Stimulated activated CD4-positive, alpha-beta T cell treated with anti-CD3 and anti-CD28 coated beads, Interleukin-4, amount 100 ng/mL, for 48 hours (primary cell): ENCODE results near the gene POLR2A.
A peak's percentile ranks its signal among the peaks of the same experiment; 100 is the strongest.

Experiments used
- DNase-seq, 2 donors: peaks; one replicate each; pipeline ENCODE4 v3.0.0-alpha.2; 2020; ENCODE audit warnings: low read depth in 2 of 2

POLR2A gene

DNA sequence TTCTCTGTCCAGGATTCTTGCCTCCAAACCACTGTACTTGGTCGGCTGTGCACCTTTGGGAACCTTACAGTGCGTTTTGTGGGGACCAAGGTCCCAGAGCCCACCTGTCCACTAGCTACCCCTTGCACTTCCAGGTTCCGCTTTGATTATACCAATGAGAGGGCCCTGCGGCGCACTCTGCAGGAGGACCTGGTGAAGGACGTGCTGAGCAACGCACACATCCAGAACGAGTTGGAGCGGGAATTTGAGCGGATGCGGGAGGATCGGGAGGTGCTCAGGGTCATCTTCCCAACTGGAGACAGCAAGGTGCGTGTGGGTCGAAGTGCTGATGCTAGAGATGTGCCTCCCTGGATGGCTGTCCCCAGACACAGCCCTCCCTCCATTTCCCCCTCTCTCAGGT, 18.8 kb downstream of the POLR2A start:
- no peak for DNase-seq

DNA sequence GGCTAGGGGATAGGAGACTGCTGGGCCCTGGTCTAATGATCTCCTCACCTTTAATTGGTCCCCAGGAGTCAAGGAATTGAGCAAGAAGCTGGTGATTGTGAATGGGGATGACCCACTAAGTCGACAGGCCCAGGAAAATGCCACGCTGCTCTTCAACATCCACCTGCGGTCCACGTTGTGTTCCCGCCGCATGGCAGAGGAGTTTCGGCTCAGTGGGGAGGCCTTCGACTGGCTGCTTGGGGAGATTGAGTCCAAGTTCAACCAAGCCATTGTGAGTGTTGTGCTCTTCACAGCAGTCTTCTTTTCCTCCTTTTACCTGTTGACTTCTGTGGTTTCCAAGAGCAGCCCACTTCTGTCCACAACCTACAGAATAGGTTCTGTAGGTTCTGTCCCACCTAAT, 19.4 kb downstream of the POLR2A start:
- DNase-seq, result no peak

DNA sequence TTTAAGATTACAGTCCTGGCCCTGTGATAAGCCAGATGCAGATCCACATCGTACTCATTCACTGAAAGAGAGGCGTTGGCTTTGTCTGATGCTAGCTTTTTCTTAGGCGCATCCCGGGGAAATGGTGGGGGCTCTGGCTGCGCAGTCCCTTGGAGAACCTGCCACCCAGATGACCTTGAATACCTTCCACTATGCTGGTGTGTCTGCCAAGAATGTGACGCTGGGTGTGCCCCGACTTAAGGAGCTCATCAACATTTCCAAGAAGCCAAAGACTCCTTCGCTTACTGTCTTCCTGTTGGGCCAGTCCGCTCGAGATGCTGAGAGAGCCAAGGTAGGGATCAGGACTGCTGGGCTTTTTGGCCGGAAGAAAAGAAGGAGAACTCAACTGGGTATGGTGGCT, 24.0 kb downstream of the POLR2A start:
- no peak for DNase-seq

DNA sequence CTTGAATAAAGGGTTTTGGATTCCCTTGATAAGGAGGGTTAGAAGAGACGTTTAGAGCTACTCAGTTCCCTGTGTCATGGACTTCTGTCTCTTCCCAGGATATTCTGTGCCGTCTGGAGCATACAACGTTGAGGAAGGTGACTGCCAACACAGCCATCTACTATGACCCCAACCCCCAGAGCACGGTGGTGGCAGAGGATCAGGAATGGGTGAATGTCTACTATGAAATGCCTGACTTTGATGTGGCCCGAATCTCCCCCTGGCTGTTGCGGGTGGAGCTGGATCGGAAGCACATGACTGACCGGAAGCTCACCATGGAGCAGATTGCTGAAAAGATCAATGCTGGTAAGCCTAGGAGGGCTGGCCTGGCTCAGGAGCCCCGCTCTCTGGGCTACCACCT, 24.7 kb downstream of the POLR2A start:
- no peak for DNase-seq

DNA sequence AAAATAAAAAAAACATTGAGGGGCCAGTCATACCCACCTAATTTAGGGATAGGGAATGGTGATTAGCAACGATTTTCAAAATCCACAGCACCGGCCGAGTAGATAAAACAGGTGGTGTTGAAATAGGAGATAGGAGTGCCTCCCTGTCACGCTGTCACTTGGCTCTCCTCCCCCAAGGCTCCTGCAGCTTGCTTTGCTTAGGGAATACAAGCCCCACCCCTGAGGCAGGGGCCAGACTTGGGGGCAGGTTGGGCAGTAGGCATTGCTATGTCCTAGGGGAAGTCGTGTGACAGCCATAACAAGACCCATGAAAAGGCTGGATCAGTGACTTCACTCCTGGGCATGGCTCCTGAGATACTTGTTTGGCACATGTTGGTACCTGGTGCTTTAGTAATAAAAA, 25.8 kb downstream of the POLR2A start:
- DNase-seq, result no peak

DNA sequence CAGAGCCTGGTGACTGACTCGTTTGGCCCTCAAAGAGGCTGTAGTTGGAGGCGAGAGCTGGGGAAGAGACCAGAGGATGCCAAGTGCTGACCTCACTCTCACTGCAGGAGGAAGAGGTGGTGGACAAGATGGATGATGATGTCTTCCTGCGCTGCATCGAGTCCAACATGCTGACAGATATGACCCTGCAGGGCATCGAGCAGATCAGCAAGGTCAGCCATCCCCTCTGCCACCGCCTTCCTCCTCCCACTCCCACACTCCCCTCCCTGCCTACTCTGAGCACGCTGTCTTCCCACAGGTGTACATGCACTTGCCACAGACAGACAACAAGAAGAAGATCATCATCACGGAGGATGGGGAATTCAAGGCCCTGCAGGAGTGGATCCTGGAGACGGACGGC, 26.9 kb downstream of the POLR2A start:
- DNase-seq, result no peak

DNA sequence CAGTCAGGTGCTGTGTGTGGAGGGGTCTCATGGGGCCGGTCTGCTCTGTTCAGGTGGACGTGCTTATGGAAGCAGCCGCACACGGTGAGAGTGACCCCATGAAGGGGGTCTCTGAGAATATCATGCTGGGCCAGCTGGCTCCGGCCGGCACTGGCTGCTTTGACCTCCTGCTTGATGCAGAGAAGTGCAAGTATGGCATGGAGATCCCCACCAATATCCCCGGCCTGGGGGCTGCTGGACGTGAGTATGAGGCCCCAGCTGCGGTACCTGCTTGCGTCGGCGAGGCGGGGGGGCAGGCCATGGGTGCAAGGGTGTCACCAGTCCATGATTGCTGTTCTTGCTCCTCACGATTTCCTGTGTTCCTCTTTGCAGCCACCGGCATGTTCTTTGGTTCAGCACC, 27.9 kb downstream of the POLR2A start:
- DNase-seq, result no peak

DNA sequence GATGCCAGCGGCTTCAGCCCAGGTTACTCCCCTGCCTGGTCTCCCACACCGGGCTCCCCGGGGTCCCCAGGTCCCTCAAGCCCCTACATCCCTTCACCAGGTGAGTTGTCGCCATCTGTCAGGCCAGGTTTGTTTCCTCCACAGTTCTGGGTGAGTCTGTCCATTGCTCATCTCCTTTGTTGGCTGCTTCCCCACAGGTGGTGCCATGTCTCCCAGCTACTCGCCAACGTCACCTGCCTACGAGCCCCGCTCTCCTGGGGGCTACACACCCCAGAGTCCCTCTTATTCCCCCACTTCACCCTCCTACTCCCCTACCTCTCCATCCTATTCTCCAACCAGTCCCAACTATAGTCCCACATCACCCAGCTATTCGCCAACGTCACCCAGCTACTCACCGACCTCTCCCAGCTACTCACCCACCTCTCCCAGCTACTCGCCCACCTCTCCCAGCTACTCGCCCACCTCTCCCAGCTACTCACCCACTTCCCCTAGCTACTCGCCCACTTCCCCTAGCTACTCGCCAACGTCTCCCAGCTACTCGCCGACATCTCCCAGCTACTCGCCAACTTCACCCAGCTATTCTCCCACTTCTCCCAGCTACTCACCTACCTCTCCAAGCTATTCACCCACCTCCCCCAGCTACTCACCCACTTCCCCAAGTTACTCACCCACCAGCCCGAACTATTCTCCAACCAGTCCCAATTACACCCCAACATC, 28.8 kb downstream of the POLR2A start:
- no peak for DNase-seq

DNA sequence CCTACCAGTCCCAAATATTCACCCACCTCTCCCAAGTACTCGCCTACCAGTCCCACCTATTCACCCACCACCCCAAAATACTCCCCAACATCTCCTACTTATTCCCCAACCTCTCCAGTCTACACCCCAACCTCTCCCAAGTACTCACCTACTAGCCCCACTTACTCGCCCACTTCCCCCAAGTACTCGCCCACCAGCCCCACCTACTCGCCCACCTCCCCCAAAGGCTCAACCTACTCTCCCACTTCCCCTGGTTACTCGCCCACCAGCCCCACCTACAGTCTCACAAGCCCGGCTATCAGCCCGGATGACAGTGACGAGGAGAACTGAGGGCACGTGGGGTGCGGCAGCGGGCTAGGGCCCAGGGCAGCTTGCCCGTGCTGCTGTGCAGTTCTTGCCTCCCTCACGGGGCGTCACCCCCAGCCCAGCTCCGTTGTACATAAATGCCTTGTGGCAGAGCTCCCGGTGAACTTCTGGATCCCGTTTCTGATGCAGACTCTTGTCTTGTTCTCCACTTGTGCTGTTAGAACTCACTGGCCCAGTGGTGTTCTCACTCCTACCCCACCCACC, 29.8 kb downstream of the POLR2A start:
- DNase-seq, result no peak

DNA sequence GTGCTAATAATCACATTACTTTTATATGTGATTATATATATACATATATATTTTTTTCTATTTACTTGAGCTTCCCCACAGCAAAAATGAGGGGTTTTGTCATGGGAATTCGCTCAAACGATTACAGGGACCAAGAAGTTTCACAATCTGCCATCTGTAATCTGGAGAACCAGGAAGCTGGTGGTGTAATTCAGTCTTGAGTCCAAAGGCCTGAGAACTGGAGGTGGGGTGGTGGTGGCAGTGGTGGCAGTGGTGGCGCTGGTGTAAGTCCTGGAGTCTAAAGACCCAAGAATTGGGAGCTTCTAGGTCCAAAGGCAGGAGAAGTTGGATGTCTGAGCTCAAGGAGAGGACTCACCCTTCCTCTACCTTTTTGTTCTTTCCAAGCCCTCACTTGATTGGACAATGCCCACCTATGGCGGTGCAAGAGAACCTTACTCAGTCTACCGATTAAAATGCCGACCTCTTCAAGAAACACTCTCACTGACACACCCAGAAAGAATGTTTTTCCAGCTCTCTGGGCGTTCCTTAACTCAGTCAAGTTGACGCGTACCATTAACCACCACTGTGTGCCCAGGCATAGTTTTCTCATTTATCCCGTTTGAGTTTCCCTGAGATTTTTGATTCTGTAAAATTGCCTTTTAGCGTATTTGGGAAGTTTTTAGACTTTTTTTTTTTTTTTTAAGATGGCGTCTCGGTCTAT, 31.9 kb downstream of the POLR2A start:
- no peak for DNase-seq

DNA sequence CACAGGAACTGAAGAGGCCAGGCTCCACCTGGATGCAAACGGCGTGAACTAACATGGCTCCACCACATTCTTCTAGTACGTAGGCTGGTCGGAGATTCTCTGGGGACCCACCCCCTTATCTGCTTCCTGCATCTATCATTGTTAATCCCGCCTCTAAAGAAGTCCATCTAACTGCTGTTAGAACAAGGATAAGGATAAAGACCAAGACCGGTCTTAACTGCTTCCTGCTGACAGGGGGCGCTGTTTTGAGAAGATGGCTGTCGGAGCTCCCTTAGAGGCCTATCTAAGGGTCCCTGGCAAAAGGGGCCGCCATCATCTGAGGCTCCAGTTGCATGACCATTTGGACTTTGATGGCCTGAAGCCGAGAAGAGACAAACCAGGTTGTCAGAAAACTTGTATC, 38.9 kb downstream of the POLR2A start:
- peak; percentile 25 to 47 for DNase-seq

DNA sequence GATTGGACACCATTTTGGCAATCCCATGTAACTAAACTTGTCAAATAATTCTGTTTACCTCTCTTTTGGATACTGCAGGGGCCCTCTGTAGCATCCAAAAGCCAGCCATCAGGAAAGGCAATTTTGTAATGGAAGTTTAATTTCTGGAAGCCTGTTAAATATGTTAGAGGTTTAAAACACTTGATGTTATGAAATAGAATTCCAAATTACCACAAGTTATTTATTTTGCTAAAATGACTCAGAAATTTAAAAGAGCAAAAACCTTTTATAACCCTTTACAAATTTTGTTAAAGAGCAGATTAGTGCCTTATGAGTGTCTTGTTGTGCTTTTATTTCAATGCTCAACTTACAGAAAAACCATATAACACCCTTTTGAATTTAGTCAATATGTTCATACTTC, 44.7 kb downstream of the POLR2A start:
- DNase-seq, result no peak

DNA sequence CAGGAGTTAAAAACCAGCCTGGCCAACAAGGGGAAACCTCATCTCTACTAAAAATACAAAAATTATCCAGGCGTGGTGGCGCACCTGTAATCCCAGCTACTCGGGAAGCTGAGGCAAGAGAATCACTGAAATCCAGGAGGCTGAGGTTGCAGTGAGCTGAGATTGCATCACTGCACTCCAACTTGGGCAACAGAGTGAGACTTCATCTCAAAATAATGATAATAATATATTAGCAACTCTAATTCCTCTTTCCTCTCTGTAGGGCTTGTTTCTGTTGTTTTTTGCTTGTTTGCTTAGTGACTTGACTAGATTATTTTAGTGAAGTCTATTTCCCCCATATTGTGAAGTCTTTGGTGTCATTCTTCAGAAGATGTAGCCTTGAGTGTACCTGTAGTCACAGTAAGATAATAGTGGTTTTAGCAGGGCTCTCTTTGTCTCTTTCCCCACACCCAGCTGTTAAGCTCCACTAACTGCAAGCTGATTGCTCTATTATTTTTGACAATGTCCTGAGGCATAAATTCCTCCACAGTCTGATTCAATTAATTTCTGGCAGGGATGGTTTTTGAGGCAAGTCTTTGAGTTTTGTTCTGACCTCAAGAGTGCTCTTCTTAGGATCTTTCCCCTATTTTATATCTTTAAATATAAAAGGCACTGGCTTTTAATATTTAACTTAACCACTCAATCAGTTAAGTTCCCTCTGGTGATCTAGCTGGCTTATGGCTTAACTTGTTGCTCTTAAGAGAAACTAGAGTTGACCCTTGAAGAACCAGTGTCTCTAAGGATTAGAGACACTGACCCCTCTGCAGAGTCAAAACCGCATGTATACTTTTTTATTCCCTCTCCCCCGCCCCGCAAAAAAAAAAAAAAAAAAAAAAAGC, 46.1 kb downstream of the POLR2A start:
- no peak for DNase-seq

DNA sequence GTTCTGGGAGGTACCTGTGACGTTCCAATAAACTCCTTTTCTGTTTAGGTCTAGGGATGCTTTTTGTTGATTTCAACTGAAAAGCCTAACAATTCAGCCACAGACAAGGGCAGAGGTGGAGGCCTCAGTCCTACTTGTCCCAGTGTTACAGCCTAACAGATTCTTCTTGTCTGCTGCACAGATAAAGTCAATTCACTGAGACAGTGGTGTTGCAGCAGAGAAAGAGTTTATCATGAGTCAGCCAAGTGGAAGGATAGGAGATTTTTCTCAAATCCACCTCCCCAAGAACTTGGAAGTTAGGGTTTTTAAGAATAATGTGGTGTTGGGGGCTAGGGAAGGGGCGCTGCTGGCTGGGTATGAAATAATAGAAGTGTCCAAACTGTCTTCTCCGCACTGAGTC, 53.9 kb downstream of the POLR2A start:
- no peak for DNase-seq

DNA sequence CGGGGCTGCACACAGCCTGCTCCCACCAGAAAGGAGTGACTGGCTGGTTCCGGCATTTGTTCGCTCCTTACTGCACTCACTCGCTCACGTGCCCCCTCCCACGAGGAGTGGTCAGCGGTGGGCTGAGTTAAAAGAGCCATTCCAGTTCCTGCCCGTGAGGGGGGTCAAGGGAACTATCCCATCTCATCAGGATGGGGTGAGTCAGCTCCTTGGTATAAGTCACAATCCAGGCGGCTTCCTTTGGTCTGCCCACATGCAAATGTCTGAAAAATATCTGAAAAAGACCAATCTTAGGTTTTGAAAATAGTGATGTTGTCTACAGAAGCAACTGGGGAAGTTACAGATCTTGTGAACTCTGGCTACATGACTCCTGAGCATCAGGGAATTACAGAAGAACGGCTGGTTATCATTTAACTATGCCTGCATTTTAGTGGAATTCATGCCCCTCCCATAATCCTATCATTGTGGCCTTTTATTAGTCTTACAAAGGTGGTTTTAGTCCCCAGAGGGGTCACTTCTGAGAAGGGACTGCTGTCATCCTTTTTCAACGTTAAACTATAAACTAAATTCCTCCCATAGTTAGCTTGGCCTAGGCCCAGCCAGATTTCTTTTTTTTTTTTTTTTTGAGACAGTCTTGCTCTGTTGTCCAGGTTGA, 54.9 kb downstream of the POLR2A start:
- DNase-seq, result no peak

DNA sequence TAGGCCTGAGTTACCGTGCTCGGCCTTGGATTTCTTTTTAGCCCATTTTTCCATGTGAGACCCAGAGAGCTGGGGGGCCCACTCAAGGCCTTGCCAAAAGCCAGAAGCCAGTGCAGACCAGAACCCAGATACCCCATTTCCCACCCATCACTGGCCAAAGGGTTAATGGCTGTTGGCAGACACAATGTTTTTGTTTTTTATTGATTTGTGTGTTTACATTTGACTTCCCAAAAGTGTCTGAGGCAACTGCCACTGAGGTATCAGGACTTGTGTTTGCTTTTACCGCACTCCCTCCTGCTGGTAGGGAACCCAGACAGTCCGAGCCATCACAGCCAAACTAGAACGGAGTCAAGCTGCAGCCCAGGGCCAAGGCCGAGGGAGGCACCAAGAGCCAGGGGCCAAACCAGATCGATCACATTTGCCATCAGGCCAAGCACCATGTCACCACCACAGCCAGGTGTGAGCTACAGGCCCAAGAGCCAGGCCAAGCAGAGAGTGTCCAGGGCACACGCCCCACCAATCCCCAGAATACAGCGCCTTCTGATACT, 57.0 kb downstream of the POLR2A start:
- no peak for DNase-seq

DNA sequence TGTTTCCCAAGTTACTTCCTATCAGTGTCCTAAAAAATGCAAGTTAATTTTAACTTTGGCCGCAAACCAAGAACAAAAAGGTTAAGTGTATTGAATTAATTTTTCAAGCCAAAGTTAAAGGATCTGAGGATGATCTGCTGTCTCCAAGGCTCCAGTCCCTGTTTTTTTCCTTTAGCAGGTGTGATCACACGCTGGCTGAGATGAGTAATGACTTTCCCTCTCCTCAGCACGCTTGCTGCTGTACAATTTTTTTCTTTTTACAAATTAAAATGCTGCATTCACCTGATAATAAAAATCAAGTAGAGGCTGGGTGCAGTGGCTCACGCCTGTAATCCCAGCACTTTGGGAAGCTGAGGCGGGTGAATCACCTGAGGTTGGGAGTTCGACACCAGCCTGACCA, 60.7 kb downstream of the POLR2A start:
- no peak for DNase-seq

DNA sequence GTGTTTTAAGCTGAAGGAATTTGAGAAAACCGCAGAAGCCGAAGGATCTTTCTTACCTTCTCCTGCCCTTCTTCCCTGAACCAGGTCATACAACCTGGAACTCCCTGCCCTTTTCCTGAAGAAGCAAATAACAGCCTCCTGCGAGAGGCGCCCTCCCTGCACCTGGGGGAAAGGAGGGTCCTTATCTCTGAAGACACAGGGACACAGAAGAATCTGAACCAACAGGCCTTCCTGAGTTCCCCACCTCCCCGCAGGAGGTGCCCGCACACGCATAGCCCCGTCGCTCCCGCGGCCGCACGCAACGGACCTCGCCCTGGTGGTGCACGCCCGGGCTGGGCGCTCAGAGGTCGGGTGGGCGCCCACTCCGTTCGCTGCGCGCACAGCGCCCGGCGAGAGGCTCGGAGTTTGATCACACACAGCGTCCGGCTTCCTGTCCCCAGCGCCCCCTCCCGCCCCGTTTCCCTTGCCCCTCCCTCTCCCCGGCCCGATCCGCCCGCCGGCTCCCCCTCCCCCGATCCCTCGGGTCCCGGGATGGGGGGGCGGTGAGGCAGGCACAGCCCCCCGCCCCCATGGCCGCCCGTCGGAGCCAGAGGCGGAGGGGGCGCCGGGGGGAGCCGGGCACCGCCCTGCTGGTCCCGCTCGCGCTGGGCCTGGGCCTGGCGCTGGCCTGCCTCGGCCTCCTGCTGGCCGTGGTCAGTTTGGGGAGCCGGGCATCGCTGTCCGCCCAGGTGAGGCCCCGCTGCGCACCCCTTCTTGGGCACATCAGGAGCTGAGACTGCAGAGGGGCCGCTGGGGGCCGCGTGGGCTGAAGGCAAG, 64.6 kb downstream of the POLR2A start, which contains the start of gene TNFSF12:
TNFSF12 (plus strand) TSS at position 474 of the 816 bp plus-strand sequence; CDS start at position 570, 96 bp downstream.
- DNase-seq, result peak in 1 of 2 donors; percentile 34
